ENCODE results near the gene UBAC2.

DNA sequence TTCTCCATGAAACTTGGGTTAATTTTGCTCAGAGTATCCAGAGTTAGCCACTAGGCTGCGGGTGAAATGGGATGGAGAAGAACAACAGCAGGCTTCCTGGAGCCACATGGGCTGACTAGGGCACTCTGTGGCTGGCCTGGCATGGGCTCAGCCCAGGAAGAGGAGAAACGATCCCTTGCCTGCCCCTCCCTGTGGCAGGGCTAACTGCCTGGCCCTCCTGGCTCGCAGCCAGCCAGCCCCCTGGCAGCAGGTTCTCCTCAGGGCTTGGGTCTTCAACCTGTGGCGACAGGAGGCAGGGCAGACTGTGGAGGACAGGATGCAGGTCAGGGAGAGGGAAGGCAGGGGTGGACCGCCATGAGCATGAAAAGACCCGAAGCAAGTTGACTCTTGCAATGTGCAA lies 185.3 kb downstream of the UBAC2 start:
- no peak for TF ChIP-seq POLR2A (IDR thresholded peaks at IDR 0.05; ENCODE audit: low read depth, low read length)
- TF ChIP-seq TAF1 (IDR thresholded peaks at IDR 0.05; ENCODE audit: borderline replicate concordance, low read depth, low read length) = no peak
